ENCODE results near the gene ARHGDIA. TPM values are rescaled to one million over a fixed set of nuclear protein-coding genes. Genes with fewer than 3 reads are reported as not detected.
A peak's percentile ranks its signal among the peaks of the same experiment; 100 is the strongest.
"Not testable (repeated sequence)": the region's sequence is repeated elsewhere in the genome, so short reads cannot be mapped to it uniquely, and the experiment has no call there.

The ARHGDIA gene
- total RNA-seq, 1 donor from 2014 or later, result 120 TPM

DNA sequence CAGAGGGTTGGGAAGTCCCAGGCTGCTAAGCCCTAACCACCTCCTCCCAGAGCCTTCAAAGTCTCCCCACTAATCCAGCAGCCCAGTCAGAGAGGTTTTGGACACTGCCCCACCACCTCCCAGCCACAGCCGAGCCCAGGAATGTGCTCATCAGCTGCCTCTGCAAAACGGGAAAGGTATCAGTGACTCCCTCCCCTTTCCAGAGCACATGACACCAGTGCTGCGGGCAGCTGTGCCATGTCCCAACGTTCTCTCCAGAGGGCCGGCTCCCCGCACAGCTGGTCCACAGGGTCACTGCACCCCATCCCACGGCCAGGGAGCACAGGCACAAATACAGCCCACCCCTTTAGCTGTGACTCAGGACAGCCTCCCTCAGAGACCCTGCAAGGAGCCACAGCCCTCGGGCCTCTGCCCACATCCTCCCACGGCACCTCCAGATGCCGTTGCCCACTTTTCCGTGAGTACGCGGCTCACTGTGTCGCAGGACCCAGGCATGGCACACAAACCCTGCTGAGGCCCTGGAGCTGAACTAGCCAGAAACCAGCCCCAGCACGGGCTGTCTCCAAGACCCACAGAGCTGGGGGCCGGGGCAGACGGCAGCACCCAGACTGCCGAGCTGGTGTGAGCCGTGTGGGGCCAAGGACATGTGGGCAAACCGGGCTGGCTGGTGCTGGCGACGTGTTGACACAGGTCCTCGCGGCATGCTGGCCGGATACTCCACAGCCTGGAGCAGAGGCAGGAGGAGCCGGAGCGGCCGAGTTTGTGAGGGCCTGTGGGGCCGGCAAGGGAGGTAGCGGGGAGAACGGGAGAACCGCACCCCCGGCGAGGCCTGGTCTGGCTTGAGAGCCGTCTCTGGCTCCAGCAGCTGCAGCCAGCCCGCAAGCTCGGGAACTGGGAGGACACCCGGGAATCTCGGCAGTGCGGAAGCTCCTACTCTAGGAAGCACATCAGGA is 30.0 kb downstream of the ARHGDIA start:
- intact Hi-C loops (cut with DNase I), result no loop called here
- Histone ChIP-seq H3K4me3 (no peak overlapping the region), H3K36me3 (peaks cover 4 to 29% of the 10 kb centered on the region in 2 donors), H3K27me3 (no peaks in the 10 kb centered on the region), H3K27ac (peak overlapping the region; percentile 58), H3K9me3 (no peaks in the 10 kb centered on the region), H3K4me1 (peaks cover 34% of the 10 kb centered on the region)
- peak in 1 of 2 donors; percentile 59 for TF ChIP-seq POLR2AphosphoS5 (IDR thresholded peaks at IDR 0.05; ENCODE audit: insufficient read depth in 1 of 2, low read depth in 1 of 2)
- no peak for TF ChIP-seq POLR2A (IDR thresholded peaks at IDR 0.05)
- DNase-seq (ENCODE audit: extremely low spot score in 2 of 2), result no peak

DNA sequence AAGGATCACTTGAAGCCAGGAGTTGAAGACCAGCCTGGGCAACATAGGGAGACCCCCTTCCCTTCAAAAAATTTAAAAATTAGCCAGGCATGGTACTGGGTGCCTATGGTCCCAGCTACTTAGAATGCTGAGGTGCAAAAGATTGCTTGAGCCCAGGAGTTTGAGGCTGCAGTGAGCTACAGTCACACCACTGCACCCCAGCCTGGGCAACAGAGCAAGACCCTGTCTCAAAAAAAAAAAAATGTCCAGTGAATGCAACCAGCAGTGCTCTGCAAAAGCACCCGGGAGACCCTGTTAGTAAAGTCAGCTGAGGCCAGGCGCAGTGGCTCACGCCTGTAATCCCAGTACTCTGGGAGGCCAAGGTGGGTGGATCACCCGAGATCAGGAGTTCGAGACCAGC is 31.1 kb downstream of the ARHGDIA start:
- H3K27me3 ChIP-seq; H3K4me3 ChIP-seq; DNase-seq (ENCODE audit: extremely low spot score in 2 of 2); H3K9me3 ChIP-seq; intact Hi-C loops (cut with DNase I): not testable (repeated sequence)
- peaks cover 0 to 19% of the 10 kb centered on the region in 2 donors for H3K36me3 ChIP-seq
- peak overlapping the region; percentile 58 for H3K27ac ChIP-seq
- peaks cover 34% of the 10 kb centered on the region for H3K4me1 ChIP-seq

DNA sequence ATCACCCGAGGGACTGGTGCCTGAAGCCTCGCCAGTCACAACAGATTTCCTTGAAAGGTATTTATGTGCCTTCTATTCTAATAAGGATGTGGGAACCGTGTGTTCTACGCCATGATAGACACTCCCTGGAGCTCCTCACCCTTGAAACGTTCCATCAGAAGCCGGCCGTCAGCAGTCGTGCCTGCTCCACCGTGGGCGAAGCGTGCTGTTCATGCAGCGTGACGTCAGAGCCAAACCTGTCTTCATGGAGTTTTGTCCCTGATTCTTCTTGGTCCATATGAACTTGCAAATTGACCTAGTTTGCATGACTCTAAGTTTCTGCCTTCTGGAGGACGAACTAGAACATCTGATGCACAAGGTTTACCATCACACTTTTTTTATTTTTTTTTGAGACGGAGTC is 31.8 kb downstream of the ARHGDIA start:
- Histone ChIP-seq H3K9me3 (no peaks in the 10 kb centered on the region), H3K4me1 (peaks cover 35% of the 10 kb centered on the region), H3K4me3 (no peak overlapping the region), H3K27me3 (no peaks in the 10 kb centered on the region), H3K36me3 (peaks cover 0 to 11% of the 10 kb centered on the region in 2 donors), H3K27ac (no peak overlapping the region)
- TF ChIP-seq, protein P1, sequence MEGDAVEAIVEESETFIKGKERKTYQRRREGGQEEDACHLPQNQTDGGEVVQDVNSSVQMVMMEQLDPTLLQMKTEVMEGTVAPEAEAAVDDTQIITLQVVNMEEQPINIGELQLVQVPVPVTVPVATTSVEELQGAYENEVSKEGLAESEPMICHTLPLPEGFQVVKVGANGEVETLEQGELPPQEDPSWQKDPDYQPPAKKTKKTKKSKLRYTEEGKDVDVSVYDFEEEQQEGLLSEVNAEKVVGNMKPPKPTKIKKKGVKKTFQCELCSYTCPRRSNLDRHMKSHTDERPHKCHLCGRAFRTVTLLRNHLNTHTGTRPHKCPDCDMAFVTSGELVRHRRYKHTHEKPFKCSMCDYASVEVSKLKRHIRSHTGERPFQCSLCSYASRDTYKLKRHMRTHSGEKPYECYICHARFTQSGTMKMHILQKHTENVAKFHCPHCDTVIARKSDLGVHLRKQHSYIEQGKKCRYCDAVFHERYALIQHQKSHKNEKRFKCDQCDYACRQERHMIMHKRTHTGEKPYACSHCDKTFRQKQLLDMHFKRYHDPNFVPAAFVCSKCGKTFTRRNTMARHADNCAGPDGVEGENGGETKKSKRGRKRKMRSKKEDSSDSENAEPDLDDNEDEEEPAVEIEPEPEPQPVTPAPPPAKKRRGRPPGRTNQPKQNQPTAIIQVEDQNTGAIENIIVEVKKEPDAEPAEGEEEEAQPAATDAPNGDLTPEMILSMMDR (IDR thresholded peaks at IDR 0.05), result no peak
- TF ChIP-seq POLR2A (IDR thresholded peaks at IDR 0.05) (no peak), POLR2AphosphoS5 (IDR thresholded peaks at IDR 0.05; ENCODE audit: insufficient read depth in 1 of 2, low read depth in 1 of 2) (no peak)
- no peak for DNase-seq (ENCODE audit: extremely low spot score in 2 of 2)
- intact Hi-C loops (cut with DNase I), result no loop called here

DNA sequence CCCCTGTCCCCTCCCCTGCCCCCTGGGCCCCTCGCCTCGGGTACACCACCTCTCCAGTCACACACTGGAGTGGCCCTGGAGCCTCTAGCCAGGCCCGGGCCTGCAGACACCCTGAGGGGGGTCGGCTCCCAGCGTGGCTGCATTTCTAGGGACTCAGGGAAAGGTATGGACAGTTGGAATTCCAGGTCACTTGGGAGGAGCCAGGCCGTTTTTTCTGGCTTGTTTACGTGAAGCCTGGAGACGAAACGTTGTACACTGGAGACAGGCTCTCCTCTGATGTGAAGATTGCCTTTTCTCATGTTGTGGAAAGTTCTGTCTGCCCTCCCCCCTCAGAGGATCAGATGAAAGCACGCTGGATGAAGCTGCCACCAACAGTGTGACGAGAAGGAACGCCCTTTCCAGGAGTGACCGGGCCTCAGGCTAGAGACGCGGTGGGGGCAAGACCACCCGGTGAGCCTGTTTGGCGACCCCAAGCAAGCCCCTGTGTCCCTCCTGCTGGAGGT is 32.3 kb downstream of the ARHGDIA start:
- H3K9me3 ChIP-seq, result no peaks in the 10 kb centered on the region
- intact Hi-C loops (cut with DNase I), result no loop called here
- DNase-seq (ENCODE audit: extremely low spot score in 2 of 2), result no peak
- no peaks in the 10 kb centered on the region for H3K27me3 ChIP-seq
- TF ChIP-seq POLR2A (IDR thresholded peaks at IDR 0.05), result no peak
- TF ChIP-seq, protein P1 (IDR thresholded peaks at IDR 0.05), result no peak
- no peak for TF ChIP-seq POLR2AphosphoS5 (IDR thresholded peaks at IDR 0.05; ENCODE audit: insufficient read depth in 1 of 2, low read depth in 1 of 2)
- H3K36me3 ChIP-seq, result peaks cover 0 to 7% of the 10 kb centered on the region in 2 donors
- peaks cover 40% of the 10 kb centered on the region for H3K4me1 ChIP-seq
- no peak overlapping the region for H3K4me3 ChIP-seq
- no peak overlapping the region for H3K27ac ChIP-seq

DNA sequence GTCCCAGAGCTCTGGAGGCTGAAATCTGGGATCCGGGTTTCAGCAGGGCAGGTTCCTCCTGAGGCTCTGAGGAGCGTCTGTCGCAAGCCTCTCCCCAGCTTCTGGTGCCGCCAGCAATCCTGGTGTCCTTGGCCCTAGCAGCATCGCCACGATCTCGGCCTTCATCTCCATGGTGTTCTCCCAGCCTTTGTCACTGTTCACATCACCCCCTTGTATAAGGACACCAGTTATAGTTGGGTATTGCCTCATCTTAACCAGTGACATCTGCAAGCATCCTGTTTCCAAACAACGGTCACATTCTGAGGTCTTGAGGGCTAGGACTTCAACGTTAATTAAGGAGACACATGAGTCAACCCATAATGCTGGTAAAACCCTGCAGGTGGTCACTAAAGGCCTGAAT is 33.5 kb downstream of the ARHGDIA start:
- H3K36me3 ChIP-seq, result no peaks in the 10 kb centered on the region
- H3K27me3 ChIP-seq, result no peaks in the 10 kb centered on the region
- TF ChIP-seq POLR2A (IDR thresholded peaks at IDR 0.05) (no peak), POLR2AphosphoS5 (IDR thresholded peaks at IDR 0.05; ENCODE audit: insufficient read depth in 1 of 2, low read depth in 1 of 2) (no peak)
- TF ChIP-seq, protein P1 (IDR thresholded peaks at IDR 0.05), result no peak
- intact Hi-C loops (cut with DNase I), result no loop called here
- no peaks in the 10 kb centered on the region for H3K9me3 ChIP-seq
- peaks cover 35% of the 10 kb centered on the region for H3K4me1 ChIP-seq
- no peak for DNase-seq (ENCODE audit: extremely low spot score in 2 of 2)
- no peak overlapping the region for H3K27ac ChIP-seq
- H3K4me3 ChIP-seq, result no peak overlapping the region

DNA sequence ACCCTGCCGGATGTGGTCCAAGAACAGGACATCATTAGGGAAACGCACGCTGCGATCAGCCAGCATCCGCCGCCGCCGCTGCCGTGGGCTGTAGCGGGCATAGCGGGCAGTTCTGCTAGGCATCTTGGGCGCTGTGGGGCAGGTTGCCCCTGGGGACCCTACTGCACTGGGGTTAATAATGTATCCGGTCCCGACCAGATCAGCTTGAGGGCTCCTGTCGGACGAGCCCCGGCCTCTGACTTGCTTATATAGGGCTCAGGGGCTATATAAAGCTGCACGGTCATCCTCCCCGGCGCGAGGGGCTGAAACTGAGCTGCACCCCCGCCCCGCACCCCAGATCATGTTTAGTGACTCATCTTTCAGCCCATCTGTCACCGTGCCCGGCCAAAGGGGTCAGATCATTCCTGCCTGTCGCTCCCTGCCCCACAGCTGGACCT is 36.3 kb downstream of the ARHGDIA start, which contains the start of gene PPP1R27:
Gene PPP1R27, minus strand, starts transcription at position 220 of the 437 bp plus-strand sequence. Its CDS starts 97 bp downstream, at position 123.
- no peak for DNase-seq (ENCODE audit: extremely low spot score in 2 of 2)
- Histone ChIP-seq H3K27me3 (no peaks in the 10 kb centered on the region), H3K27ac (peak within 1 kb of the TSS; percentile 83), H3K36me3 (no peaks in the 10 kb centered on the region), H3K9me3 (no peaks in the 10 kb centered on the region), H3K4me3 (peak within 1 kb of the TSS; percentile 61 to 90), H3K4me1 (peaks cover 41% of the 10 kb centered on the region)
- TF ChIP-seq, protein P1 (IDR thresholded peaks at IDR 0.05), result no peak
- TF ChIP-seq POLR2A (IDR thresholded peaks at IDR 0.05), result no peak
- no peak for TF ChIP-seq POLR2AphosphoS5 (IDR thresholded peaks at IDR 0.05; ENCODE audit: insufficient read depth in 1 of 2, low read depth in 1 of 2)
- intact Hi-C loops (cut with DNase I), result no loop called here

Data from vagina (tissue), 2 donors.